HCEC 1CT (cell line): ENCODE results near the gene KLRC3.
"Not testable (repeated sequence)": the region's sequence is repeated elsewhere in the genome, so short reads cannot be mapped to it uniquely, and the experiment has no call there.

Experiments used
- DNase-seq: peaks from one replicate; pipeline ENCODE4 v3.0.0-alpha.2; 2017

Gene KLRC3

DNA sequence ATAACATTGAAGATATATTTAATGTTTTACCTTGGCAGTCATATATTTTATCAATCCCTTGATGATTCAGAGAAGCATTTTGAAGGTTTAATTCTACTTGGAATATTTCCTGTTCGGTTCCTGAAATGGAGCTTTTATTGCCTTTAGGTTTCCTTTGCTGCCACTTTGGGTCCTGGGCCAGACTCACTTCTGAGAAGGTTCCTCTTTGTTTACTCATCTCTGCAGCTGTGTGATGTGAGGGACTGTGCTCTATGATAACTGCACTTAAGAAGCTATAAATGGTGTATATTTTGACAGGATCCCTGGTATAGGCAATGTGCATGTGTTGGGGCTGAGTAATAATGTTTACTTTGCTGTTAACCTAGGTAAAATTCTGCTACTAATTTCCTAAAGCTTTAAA, at the start of gene KLRC3:
TSS of gene KLRC3 (minus strand) at position 262 of the 400 bp plus-strand sequence. CDS start at position 217, 45 bp downstream.
- peak; percentile 43 for DNase-seq

DNA sequence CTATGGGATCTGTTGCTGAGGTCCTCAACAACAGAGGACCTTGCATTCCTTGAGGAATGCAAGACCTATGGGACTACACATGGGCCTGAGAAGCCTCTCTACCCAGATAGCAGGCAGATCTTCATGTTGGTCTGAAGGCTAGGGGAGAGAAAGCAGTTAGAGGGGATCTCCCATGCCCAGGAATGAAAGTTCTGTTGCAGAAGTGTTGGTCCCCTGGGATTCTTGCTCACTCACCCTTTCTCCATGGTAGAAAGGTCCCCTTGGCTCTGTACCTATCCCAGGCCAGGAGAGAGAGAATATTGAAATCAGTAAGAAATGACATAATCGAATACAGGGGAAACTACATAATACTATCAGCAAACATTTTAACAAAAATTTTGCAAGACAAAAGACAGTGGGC, 49.3 kb upstream of the KLRC3 start:
- DNase-seq = no peak

DNA sequence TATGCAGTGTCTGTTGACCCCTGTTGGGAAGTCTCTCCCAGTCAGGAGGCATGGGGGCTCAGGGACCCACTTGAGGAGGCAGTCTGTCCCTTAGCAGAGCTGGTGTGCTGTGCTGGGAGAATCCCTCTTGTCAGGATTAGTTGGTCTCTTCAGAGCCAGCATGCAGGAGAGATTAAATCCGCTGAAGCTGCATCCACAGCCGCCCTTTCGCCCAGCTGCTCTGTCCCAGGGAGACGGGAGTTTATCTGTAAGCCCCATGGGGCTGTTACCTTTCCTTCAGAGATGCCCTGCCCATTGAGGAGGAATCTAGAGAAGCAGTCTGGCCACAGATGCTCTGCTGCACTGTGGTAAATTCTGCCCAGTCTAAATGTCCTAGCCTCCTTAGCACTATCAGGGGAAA, 45.9 kb upstream of the KLRC3 start:
- DNase-seq = no peak

DNA sequence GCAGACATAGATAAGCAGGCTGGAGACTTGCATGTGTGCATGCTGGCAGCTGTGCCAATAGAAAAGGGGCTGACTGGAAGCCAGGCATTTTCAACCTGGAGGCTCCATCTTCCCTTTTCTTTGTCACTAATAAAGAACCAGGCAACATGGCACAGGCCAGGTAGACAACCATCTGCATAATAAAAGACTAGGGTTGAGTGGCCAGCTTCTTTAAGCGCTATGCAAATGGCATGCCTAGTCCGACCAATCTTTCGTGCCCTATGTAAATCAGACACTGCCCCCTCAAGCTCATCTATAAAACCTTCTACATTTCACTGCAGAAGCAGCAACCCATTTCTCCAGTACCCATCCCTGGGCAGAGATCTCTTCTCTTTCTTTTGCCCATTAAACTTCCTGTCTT, 37.4 kb upstream of the KLRC3 start:
- DNase-seq = no peak

DNA sequence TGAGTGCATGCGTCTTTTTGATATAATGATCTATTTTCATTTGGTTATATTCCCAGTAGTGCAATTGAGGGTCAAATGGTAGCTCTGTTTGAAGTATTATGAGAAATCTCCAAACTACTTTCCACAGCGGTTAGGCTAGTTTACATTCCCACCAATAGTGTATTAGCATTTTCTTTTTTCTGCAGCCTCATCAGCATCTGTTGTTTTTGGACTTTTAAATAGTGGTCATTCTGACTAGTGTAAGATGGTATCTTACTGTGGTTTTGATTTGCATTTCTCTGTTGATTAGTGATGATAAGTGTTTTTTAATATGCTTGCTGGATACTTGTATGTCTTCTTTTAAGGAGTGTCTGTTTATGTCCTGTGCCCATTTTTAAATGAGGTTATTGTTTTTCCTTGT, 36.5 kb upstream of the KLRC3 start:
- DNase-seq = no peak

DNA sequence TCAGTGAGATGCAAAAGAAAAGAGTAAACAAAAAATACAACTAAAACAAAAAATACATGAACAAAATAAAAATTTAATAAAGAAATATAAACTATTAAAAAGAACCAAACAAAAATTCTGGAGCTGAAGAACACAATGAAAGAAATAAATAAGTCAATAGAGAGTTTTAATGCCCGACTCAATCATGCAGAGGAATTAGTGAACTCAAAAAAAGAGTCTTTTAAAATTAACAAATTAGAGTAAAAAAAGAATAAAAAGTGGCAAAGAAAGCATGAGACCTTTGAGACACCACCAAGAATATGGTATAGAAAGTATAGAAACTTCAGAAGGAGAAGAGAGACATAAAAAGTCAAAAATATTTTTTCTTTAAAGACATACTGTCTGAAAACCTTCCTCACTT, 35.4 kb upstream of the KLRC3 start:
- DNase-seq = no peak

DNA sequence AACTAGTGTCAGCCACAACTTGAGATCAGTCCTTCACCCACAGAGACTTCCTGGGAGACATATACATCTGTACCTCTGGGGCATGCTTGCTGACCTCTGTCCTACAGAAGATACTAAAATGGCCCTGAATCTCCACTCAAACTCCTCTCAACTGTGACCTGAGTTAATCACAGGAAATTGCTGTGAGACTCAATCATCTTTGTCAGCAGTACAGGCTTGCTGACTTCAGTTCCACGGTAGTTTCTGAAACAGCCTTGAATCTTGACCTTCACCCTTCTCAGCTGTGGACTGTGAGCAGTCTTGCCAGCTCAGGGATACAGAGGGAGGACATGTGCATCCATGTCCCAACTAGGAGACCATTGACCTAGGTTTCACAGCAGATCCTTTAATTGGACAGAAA, 34.1 kb upstream of the KLRC3 start:
- DNase-seq = peak; percentile 47

DNA sequence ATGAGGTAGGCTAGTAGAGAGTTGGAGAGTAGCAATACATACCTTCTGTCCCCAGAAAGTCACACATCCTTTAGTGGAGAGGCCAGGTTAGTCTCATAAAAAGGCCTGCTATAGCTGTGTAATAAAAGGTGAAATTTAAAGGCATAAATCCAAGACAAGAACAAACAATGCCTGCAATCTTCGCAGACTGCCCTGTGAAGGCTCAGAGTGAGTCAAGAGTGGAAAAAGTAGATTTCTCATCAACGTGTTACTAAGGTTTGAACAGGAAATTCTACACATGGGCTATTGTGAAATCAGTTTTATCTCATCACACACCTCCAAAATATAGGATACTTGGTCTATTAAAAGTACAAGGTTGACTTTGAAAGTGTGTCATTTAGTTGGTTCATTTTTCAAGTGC, 32.8 kb upstream of the KLRC3 start, which contains the start of gene KLRC1:
TSS of gene KLRC1 (minus strand) at position 222 of the 400 bp plus-strand sequence. CDS start 2,221 bp downstream, outside the sequence.
- DNase-seq = no peak

DNA sequence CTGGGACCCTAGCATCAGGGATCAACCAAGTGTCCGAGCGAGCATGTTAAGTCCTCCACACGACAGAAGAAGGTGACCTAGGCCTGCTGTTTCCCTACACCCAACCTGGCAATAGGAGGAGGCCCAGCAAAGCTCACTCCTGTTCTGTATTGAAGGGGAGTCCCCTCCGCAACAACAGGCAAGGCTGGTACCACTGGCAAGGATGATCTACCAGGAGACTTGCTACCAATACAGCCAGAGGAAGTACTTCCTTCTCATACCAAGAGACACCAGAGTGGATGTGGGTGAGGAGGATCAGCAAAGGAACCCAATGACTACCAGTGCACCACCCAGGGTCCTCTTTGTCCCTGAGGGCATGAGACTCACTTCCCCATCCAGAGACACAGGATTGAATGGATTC, 27.8 kb upstream of the KLRC3 start:
- DNase-seq = no peak

DNA sequence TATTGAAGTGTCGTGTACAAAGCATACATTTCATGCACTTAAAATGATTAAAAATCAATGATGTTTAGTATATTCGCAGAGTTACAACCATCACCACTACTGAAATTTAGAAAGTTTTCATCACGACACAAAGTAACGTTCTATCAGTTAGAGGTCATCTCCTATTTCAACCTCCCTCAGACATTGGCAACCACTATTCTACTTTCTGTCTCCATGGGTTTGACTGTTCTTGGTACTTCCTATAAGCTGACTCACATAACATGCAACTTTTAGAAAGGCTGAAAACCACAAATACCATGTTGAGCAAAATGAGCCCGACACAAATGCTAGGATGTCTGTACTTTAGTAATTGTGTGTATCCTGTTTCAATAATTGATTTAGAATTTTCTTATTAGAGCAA, 25.7 kb upstream of the KLRC3 start:
- not testable (repeated sequence) for DNase-seq

DNA sequence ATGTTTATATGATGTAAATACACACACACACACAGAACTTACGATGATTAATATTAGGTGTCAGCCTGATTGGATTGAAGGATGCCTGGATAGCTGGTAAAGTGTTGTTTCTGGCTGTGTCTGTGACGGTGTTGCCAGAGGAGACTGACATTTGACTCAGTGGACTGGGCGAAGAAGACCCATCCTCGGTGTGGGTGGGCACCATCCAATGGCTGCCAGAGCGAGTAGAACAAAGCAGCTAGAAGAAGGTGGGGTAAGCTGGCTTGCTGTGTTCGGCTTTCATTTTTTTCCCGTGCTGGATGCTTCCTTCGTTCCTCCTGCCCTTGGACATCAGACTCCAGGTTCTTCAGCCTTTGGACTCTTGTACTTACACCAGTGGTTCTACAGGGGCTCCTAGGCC, 20.7 kb upstream of the KLRC3 start:
- not testable (repeated sequence) for DNase-seq

DNA sequence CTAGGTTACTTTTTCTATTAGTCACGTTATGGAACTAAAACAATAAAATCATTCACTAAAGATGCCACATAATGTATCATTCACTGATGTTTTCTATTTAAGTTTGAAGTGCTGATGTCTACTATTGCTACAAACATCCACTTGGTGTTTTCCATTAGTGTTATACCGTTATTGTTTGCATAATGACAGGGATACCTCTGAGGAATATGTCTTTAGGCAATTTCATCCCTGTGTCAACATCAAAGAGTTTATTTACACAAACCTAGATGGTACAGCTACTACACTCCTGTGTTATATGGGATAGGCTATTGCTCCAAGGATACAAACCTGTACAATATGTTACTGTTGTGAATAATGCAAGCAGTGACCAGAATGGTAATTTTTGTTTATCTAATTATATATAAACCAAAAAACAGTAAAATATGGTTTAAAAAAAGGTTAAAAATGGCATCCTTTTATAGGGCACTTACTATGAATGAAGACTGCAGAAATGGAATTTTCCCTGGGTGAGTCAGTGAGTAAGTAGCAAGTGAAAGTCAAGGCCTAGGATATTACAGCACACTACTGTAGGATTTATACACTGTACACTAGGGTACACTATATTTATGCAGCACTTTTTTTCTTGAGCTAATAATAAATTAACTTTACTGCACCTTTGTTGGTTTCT, 19.3 kb upstream of the KLRC3 start:
- DNase-seq = peak; percentile 7

DNA sequence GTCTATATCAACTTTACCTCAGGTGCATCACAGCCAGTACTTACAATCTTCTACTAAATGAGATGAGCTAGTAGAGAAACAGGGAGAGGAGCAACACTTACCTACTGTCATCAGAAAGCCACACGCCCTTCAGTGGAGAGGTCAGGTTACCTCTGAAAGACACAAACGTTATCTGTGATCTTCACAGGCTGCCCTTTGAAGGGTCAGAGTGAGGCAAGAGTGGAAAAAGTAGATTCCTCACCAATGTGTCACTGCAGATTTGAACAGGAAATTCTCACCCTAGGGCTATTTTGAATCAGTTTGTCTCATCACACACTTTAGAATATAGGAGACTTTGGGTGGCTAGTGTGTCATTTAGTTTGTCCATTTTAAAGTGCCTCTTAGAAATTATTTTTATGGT, 17.2 kb upstream of the KLRC3 start:
- not testable (repeated sequence) for DNase-seq

DNA sequence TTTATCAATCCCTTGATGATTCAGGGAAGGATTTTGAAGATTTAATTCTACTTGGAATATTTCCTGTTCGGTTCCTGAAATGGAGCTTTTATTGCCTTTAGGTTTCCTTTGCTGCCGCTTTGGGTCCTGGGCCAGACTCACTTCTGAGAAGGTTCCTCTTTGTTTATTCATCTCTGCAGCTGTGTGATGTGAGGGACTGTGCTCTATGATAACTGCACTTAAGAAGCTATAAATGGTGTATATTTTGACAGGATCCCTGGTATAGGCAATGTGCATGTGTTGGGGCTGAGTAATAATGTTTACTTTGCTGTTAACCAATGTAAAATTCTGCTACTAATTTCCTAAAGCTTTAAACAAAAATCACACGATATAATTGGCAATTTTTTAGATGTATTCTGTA, 15.4 kb upstream of the KLRC3 start, which contains the start of gene KLRC2:
TSS of gene KLRC2 (minus strand) at position 195 of the 400 bp plus-strand sequence. CDS start at position 171, 24 bp downstream.
- DNase-seq = peak; percentile 73

DNA sequence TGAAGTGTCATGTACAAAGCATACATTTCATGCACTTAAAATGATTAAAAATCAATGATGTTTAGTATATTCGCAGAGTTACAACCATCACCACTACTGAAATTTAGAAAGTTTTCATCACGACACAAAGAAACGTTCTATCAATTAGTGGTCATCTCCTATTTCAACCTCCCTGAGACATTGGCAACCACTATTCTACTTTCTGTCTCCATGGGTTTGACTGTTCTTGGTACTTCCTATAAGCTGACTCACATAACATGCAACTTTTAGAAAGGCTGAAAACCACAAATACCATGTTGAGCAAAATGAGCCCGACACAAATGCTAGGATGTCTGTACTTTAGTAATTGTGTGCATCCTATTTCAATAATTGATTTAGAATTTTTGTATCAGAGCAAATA, 10.2 kb upstream of the KLRC3 start:
- not testable (repeated sequence) for DNase-seq

DNA sequence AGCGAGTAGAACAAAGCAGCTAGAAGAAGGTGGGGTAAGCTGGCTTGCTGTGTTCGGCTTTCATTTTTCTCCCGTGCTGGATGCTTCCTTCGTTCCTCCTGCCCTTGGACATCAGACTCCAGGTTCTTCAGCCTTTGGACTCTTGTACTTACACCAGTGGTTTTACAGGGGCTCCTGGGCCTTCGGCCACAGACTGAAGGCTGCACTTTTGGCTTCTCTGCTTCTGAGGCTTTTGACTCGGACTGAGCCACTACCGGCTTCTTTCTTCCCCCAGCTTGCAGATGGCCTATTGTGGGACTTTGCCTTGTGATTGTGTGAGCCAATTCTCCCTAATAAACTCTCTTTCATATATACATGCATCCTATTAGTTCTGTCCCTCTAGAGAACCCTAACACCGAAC, 5.5 kb upstream of the KLRC3 start:
- not testable (repeated sequence) for DNase-seq

DNA sequence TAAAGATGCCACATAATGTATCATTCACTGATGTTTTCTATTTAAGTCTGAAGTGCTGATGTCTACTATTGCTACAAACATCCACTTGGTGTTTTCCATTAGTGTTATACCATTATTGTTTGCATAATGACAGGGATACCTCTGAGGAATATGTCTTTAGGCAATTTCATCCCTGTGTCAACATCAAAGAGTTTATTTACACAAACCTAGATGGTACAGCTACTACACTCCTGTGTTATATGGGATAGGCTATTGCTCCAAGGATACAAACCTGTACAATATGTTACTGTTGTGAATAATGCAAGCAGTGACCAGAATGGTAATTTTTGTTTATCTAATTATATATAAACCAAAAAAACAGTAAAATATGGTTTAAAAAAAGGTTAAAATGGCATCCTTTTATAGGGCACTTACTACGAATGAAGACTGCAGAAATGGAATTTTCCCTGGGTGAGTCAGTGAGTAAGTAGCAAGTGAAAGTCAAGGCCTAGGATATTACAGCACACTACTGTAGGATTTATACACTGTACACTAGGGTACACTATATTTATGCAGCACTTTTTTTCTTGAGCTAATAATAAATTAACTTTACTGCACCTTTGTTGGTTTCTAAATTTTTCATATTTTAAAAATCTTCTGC, 4.0 kb upstream of the KLRC3 start:
- DNase-seq = not testable (repeated sequence)

DNA sequence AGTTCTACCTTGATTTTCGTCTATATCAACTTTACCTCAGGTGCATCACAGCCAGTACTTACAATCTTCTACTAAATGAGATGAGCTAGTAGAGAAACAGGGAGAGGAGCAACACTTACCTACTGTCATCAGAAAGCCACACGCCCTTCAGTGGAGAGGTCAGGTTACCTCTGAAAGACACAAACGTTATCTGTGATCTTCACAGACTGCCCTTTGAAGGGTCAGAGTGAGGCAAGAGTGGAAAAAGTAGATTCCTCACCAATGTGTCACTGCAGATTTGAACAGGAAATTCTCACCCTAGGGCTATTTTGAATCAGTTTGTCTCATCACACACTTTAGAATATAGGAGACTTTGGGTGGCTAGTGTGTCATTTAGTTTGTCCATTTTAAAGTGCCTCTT, 1.8 kb upstream of the KLRC3 start:
- not testable (repeated sequence) for DNase-seq

DNA sequence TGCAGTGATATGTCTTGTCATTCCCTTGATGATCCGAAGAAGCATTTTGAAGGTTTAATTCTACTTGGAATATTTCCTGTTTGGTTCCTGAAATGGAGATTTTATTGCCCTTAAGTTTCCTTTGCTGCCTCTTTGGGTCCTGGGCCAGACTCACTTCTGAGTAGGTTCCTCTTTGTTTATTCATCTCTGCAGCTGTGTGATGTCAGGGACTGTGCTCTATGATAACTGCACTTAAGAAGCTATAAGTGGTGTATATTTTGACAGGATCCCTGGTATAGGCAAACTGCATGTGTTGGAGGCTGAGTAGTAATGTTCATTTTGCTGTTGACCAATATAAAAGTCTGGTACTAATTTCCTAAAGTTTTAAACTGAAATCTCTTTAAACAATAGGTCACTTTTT, 11.0 kb downstream of the KLRC3 start, which contains the start of gene KLRC4:
TSS of gene KLRC4 (minus strand) at position 366 of the 400 bp plus-strand sequence. CDS start at position 184, 182 bp downstream.
- DNase-seq = peak; percentile 63

DNA sequence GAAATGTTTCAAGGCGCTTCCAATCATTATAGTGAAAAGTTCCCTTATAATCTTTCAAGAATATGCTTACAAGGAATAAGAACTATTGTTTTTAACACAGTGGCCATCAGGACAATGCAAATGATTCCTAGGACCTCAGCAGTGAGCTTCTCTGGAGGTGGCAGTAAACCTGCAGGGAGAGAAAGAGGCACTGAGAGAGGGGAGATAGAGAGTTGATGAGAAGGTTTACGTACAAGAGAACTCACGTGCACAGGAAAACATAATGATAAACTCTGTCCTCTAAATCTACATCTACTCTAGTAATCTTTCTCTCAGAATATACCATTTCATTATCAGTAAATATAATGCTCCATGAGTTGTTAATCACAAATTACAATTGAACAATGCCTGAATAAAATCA, 11.6 kb downstream of the KLRC3 start:
- no peak for DNase-seq

DNA sequence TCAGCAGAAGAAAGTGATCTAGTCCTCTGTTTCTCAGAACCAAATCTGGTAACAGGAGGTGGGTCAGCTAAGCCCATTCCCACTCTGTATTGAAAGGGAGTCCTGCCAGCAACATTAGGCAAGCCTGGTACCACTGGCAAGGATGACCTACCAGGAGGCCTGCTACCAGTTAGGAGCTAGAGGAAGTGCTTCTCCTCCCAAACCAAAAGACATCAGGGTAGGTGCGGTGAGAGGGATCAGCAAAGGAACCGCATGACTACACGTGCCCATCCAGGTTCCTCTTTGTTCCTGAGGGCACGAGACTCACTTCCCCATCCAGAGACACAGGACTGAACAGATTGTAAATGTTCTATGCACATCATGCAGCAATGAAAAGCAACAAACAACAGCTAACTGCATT, 13.7 kb downstream of the KLRC3 start:
- no peak for DNase-seq

DNA sequence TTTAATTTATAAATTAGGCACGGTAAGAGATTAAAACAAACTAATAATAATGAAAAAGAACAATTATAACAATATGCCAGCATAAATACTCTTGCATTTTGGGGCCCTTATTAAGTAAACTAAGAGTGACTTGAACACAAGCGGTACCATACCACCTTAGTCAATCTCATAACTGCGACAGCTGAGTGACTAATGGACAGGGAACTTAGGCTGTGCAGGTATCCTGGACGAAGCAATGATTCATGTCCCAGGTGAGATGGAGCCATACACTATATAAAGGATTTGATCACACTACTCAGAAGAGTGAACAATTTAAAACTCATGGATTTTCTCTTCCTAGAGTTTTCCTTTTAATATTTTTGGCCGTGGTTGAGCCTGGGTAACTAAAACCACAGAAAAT, 15.1 kb downstream of the KLRC3 start:
- DNase-seq = no peak

DNA sequence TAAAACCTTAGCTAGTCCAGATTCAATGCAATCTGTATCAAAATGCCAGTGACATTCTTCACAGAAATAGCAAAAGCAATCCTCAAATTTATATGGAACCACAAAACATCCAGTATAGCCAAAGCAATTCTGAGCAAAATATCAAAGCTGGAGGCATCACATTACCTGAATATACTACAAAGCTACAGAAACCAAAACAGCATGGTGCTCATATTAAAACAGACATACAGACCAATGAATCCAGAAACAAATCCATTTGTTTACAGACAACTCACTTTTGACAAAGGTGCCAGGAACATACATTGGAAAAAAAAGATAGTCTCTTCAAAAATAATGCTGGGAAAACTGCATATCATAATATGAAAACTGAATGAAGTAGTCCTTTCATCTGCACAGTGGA, 15.6 kb downstream of the KLRC3 start:
- DNase-seq = no peak

DNA sequence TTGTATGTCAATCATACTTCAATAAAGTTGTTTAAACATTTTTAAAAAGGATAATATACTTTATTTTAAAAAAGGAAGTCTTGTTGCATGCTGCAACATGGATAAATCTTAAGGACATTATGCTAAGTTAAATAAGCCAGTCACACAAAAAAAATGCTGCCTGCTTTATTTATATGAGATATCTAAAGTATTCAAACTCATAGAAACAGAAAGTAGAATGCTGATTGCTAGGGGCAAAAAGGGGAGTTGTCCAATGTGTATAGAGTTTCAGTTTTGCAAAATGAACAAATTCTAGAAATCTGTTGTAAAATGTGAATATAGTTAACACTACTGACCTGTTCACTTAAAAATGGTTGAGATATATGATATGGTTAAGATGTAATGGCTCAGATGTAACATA, 19.6 kb downstream of the KLRC3 start:
- no peak for DNase-seq
